IPS-18c (cell line): Measurements from ENCODE around the gene CNTFR.

ENCODE experiments used
- H3K4me3 ChIP-seq: 2 replicates; pipeline ENCODE4 v1.7.0; 2013; ENCODE audit warnings: low read depth, mild to moderate bottlenecking, low read length, moderate library complexity; ENCODE audit not compliant: insufficient read depth
- H3K9me3 ChIP-seq: one replicate; pipeline ENCODE4 v1.6.1; 2013; ENCODE audit warnings: mild to moderate bottlenecking, low read length, moderate library complexity; ENCODE audit not compliant: control insufficient read depth, insufficient read depth

CNTFR gene

GRCh38 chr9:34599546-34599945, 10.0 kb upstream of the CNTFR start:
- no peaks in the 10 kb centered on the region for H3K9me3 ChIP-seq
- no peak overlapping the region for H3K4me3 ChIP-seq

GRCh38 chr9:34594177-34594576, 4.7 kb upstream of the CNTFR start:
- H3K9me3 ChIP-seq: peaks cover 2% of the 10 kb centered on the region

GRCh38 chr9:34592895-34593601, 3.5 kb upstream of the CNTFR start:
- peaks cover 2% of the 10 kb centered on the region for H3K9me3 ChIP-seq
- H3K4me3 ChIP-seq: no peak overlapping the region

More at GRCh38 chr9:34594177-34594576, 4.7 kb upstream of the CNTFR start:
- no peak overlapping the region for H3K4me3 ChIP-seq

GRCh38 chr9:34591917-34592866, 2.7 kb upstream of the CNTFR start:
- H3K9me3 ChIP-seq: peaks cover 2% of the 10 kb centered on the region

GRCh38 chr9:34591248-34591916, 1.9 kb upstream of the CNTFR start:
- Histone ChIP-seq H3K4me3 (peak overlapping the region; percentile 9; the same call in 1 of the 2 replicates), H3K9me3 (peaks cover 2% of the 10 kb centered on the region)

More at GRCh38 chr9:34591917-34592866, 2.7 kb upstream of the CNTFR start:
- no peak overlapping the region for H3K4me3 ChIP-seq

GRCh38 chr9:34590381-34591247, 1.1 kb upstream of the CNTFR start:
- Histone ChIP-seq H3K9me3 (peaks cover 2% of the 10 kb centered on the region), H3K4me3 (peak overlapping the region; percentile 58)

- peaks cover 2% of the 10 kb centered on the region for H3K9me3 ChIP-seq
- peak overlapping the region; percentile 58; the same call in 1 of the 2 replicates for H3K4me3 ChIP-seq
Measured at GRCh38 chr9:34588671-34589635, 571 bp downstream of the CNTFR start.

- H3K9me3 ChIP-seq: peaks cover 2% of the 10 kb centered on the region
- no peak overlapping the region for H3K4me3 ChIP-seq
Measured at GRCh38 chr9:34587271-34587670, 2.3 kb downstream of the CNTFR start.

- H3K4me3 ChIP-seq: peak overlapping the region; percentile 15
- peaks cover 2% of the 10 kb centered on the region for H3K9me3 ChIP-seq
Measured at GRCh38 chr9:34585946-34586669, 3.4 kb downstream of the CNTFR start.

GRCh38 chr9:34584970-34585369, 4.6 kb downstream of the CNTFR start:
- no peak overlapping the region for H3K4me3 ChIP-seq
- peaks cover 2% of the 10 kb centered on the region for H3K9me3 ChIP-seq

- no peak overlapping the region for H3K4me3 ChIP-seq
- H3K9me3 ChIP-seq: no peaks in the 10 kb centered on the region
Measured at GRCh38 chr9:34582787-34583186, 6.7 kb downstream of the CNTFR start.

- Histone ChIP-seq H3K4me3 (no peak overlapping the region), H3K9me3 (no peaks in the 10 kb centered on the region)
Measured at GRCh38 chr9:34581318-34581717, 8.2 kb downstream of the CNTFR start.

- no peak overlapping the region for H3K4me3 ChIP-seq
- H3K9me3 ChIP-seq: no peaks in the 10 kb centered on the region
Measured at GRCh38 chr9:34580358-34580757, 9.2 kb downstream of the CNTFR start.

GRCh38 chr9:34579808-34580163, 9.7 kb downstream of the CNTFR start:
- no peaks in the 10 kb centered on the region for H3K9me3 ChIP-seq
- no peak overlapping the region for H3K4me3 ChIP-seq

GRCh38 chr9:34579104-34579807, 10.3 kb downstream of the CNTFR start:
- Histone ChIP-seq H3K9me3 (no peaks in the 10 kb centered on the region), H3K4me3 (peak overlapping the region; percentile 50; the same call in 1 of the 2 replicates)
